Osteocyte (in vitro differentiated cells): ENCODE results near the gene IHH. TPM values are rescaled to one million over a fixed set of nuclear protein-coding genes. Genes with fewer than 3 reads are reported as not detected.

ENCODE experiments used
- DNase-seq: peaks from one replicate; pipeline ENCODE4 v3.0.0; 2021; ENCODE audit warnings: mixed read lengths; ENCODE audit not compliant: unreplicated experiment; ENCODE audit errors: extremely low spot score
- H3K27ac Mint-ChIP-seq: one replicate; pipeline ENCODE4 v1.8.0; 2021; ENCODE audit warnings: mild to moderate bottlenecking, mixed read lengths; ENCODE audit not compliant: unreplicated experiment
- H3K27me3 Mint-ChIP-seq: one replicate; pipeline ENCODE4 v1.8.0; 2021; ENCODE audit warnings: mixed read lengths; ENCODE audit not compliant: unreplicated experiment
- H3K36me3 Mint-ChIP-seq: one replicate; pipeline ENCODE4 v1.8.0; 2021; ENCODE audit warnings: mixed read lengths; ENCODE audit not compliant: unreplicated experiment
- H3K4me1 Mint-ChIP-seq: one replicate; pipeline ENCODE4 v1.8.0; 2021; ENCODE audit warnings: mixed read lengths; ENCODE audit not compliant: unreplicated experiment
- H3K4me3 Mint-ChIP-seq: one replicate; pipeline ENCODE4 v1.8.0; 2021; ENCODE audit warnings: mild to moderate bottlenecking, moderate library complexity, mixed read lengths; ENCODE audit not compliant: unreplicated experiment
- H3K9me3 Mint-ChIP-seq: one replicate; pipeline ENCODE4 v1.8.0; 2021; ENCODE audit warnings: mixed read lengths; ENCODE audit not compliant: unreplicated experiment
- CTCF ChIP-seq: fragments of 200-600 bp; sonication (generic); IDR thresholded peaks from 2 replicates; pipeline ENCODE4 v1.5.0; 2021; ENCODE audit warnings: antibody characterized with exemption, mild to moderate bottlenecking, moderate library complexity
- total RNA-seq: library from RNA; stranded (reverse); gene quantifications from 2 replicates; pipeline ENCODE4 v1.2.1, GENCODE V29; 2021

IHH gene
- total RNA-seq, 1 donor from 2014 or later = not detected

GRCh38 chr2:219084791-219085190 is 24.1 kb upstream of the IHH start:
- peaks cover 4% of the 10 kb centered on the region for H3K36me3 Mint-ChIP-seq

GRCh38 chr2:219082332-219082958 is 21.7 kb upstream of the IHH start:
- Mint-ChIP-seq H3K27me3 (no peaks in the 10 kb centered on the region), H3K4me1 (no peaks in the 10 kb centered on the region), H3K36me3 (peaks cover 4% of the 10 kb centered on the region), H3K27ac (no peak overlapping the region), H3K4me3 (no peak overlapping the region), H3K9me3 (no peaks in the 10 kb centered on the region)
- DNase-seq = no peak
- TF ChIP-seq CTCF = no peak

More at GRCh38 chr2:219084791-219085190, 24.1 kb upstream of the IHH start:
- Mint-ChIP-seq H3K27me3 (no peaks in the 10 kb centered on the region), H3K4me1 (no peaks in the 10 kb centered on the region), H3K9me3 (no peaks in the 10 kb centered on the region), H3K27ac (no peak overlapping the region), H3K4me3 (no peak overlapping the region)
- DNase-seq = no peak
- TF ChIP-seq CTCF = no peak

- Mint-ChIP-seq H3K4me1 (no peaks in the 10 kb centered on the region), H3K36me3 (peaks cover 7% of the 10 kb centered on the region)
- no peak for TF ChIP-seq CTCF
Observed at GRCh38 chr2:219081701-219082331, 21.1 kb upstream of the IHH start.

GRCh38 chr2:219081096-219081495 is 20.4 kb upstream of the IHH start:
- no peak for DNase-seq
- Mint-ChIP-seq H3K36me3 (peaks cover 9% of the 10 kb centered on the region), H3K27me3 (no peaks in the 10 kb centered on the region), H3K4me3 (no peak overlapping the region), H3K4me1 (no peaks in the 10 kb centered on the region), H3K9me3 (no peaks in the 10 kb centered on the region), H3K27ac (no peak overlapping the region)
- no peak for TF ChIP-seq CTCF

More at GRCh38 chr2:219081701-219082331, 21.1 kb upstream of the IHH start:
- no peak for DNase-seq
- no peaks in the 10 kb centered on the region for H3K9me3 Mint-ChIP-seq
- H3K4me3 Mint-ChIP-seq = no peak overlapping the region
- no peaks in the 10 kb centered on the region for H3K27me3 Mint-ChIP-seq
- H3K27ac Mint-ChIP-seq = no peak overlapping the region

GRCh38 chr2:219079417-219079816 is 18.7 kb upstream of the IHH start:
- no peak overlapping the region for H3K27ac Mint-ChIP-seq
- H3K4me1 Mint-ChIP-seq = no peaks in the 10 kb centered on the region
- no peak for DNase-seq

More at GRCh38 chr2:219079417-219079816, 18.7 kb upstream of the IHH start:
- no peak overlapping the region for H3K4me3 Mint-ChIP-seq
- no peaks in the 10 kb centered on the region for H3K27me3 Mint-ChIP-seq
- peaks cover 17% of the 10 kb centered on the region for H3K36me3 Mint-ChIP-seq
- no peak for TF ChIP-seq CTCF
- no peaks in the 10 kb centered on the region for H3K9me3 Mint-ChIP-seq
